ENCODE results near the gene SYNM.
"Not testable (repeated sequence)": the region's sequence is repeated elsewhere in the genome, so short reads cannot be mapped to it uniquely, and the experiment has no call there.

SYNM gene

GRCh38 chr15:99071091-99071680 is 33.7 kb upstream of the SYNM start:
- H3K4me1 Mint-ChIP-seq, result no peaks in the 10 kb centered on the region
- H3K27ac Mint-ChIP-seq, result no peak overlapping the region
- no peak overlapping the region for H3K4me3 Mint-ChIP-seq
- no peaks in the 10 kb centered on the region for H3K9me3 Mint-ChIP-seq
- H3K36me3 Mint-ChIP-seq (ENCODE audit: low read depth), result no peaks in the 10 kb centered on the region
- H3K27me3 Mint-ChIP-seq (ENCODE audit: low read depth), result peaks cover 34% of the 10 kb centered on the region
- no peak for TF ChIP-seq CTCF (IDR thresholded peaks at IDR 0.05; ENCODE audit: unreplicated experiment in 3 of 3)

DNA sequence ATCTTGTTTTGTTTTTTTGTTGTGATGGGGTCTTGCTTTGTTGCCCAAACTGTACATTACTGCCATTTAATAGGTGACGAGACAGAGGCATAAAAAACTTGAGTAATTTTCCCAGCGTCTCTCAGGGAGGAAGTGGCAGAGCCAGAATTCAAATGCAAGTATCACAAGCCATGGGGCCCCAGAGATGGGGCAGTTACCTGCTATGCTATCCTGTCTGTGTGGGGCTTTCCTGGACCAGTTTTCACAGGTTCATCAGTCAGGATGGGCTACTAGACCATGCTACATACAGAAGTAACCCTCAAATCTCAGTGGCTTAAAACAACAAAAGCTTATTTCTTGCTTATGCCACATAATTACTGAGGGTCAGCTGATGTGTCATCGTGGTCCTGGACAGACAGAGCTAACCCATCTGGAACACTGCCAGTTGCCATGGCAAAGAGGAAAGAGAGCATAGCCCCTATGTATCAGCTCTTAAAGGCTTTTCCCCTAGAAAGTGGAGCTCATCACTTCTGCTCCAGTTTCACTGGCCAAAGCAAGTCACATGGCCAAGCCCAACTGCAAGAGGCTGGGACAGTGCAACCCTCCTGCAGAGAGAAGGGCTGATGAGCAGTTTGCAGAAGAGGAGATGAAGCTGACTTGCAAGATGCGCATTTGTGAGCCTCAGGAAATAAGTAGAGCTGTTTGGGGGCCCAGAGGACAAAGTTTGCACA is 31.7 kb upstream of the SYNM start:
- H3K36me3 Mint-ChIP-seq (ENCODE audit: low read depth), result no peaks in the 10 kb centered on the region
- H3K4me3 Mint-ChIP-seq, result no peak overlapping the region
- peaks cover 27% of the 10 kb centered on the region for H3K27me3 Mint-ChIP-seq (ENCODE audit: low read depth)
- peaks cover 5% of the 10 kb centered on the region for H3K4me1 Mint-ChIP-seq
- H3K27ac Mint-ChIP-seq, result no peak overlapping the region
- H3K9me3 Mint-ChIP-seq, result no peaks in the 10 kb centered on the region
- no peak for TF ChIP-seq CTCF (IDR thresholded peaks at IDR 0.05; ENCODE audit: unreplicated experiment in 3 of 3)

DNA sequence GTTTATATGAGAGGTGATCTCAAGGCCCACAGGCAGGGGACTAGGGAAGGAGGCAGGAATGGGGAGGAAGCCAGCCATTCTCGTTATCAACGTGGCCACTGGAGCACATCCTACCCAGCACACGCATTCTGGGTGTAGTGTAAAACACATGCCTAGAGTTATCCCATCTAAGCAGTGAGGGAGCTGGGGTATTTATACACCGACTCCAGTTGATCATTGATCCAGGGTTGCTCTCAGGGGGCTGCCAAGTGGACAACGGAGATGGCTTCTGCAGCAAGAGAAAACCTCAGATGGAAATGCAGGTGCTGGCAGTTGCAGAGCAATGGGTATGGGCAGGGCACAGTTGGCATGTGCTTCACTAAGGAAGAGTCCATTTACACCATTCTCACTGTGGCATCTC is 30.4 kb upstream of the SYNM start:
- Mint-ChIP-seq H3K27me3 (ENCODE audit: low read depth) (peaks cover 27% of the 10 kb centered on the region), H3K27ac (no peak overlapping the region), H3K9me3 (no peaks in the 10 kb centered on the region), H3K36me3 (ENCODE audit: low read depth) (no peaks in the 10 kb centered on the region), H3K4me1 (peaks cover 5% of the 10 kb centered on the region), H3K4me3 (no peak overlapping the region)
- no peak for TF ChIP-seq CTCF (IDR thresholded peaks at IDR 0.05; ENCODE audit: unreplicated experiment in 3 of 3)

DNA sequence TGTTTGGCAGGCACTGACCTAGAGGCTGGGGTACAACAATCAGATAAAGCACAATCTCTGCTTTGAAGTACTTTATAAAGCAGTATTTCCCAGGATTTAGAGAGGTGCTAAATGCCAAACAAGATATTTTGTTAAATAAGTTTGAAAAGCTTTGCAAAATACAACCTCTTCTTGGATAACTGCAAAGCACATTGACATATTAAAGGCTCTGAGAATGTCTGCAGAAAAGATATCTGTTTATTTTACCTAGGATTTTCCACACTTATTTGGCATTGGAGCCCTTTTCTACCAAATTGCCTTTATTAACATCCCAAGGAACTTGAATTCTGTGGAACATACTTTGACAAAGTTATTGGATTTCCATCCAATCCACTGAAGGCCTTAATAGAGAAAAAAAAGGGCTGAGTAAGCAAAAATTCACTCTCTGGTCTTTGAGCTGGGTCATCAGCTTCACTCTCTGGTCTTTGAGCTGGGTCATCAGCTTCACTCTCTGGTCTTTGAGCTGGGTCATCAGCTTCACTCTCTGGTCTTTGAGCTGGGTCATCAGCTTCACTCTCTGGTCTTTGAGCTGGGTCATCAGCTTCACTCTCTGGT is 29.7 kb upstream of the SYNM start:
- H3K9me3 Mint-ChIP-seq; H3K36me3 Mint-ChIP-seq (ENCODE audit: low read depth); H3K27ac Mint-ChIP-seq; H3K4me1 Mint-ChIP-seq; H3K4me3 Mint-ChIP-seq: not testable (repeated sequence)
- peaks cover 27% of the 10 kb centered on the region for H3K27me3 Mint-ChIP-seq (ENCODE audit: low read depth)

GRCh38 chr15:99076109-99076508 is 28.8 kb upstream of the SYNM start:
- H3K27ac Mint-ChIP-seq, result peak overlapping the region in 1 of 3 experiments; percentile 34
- H3K4me3 Mint-ChIP-seq, result peak overlapping the region in 1 of 3 experiments; percentile 59
- H3K4me1 Mint-ChIP-seq, result peaks cover 5% of the 10 kb centered on the region
- H3K9me3 Mint-ChIP-seq, result no peaks in the 10 kb centered on the region
- H3K36me3 Mint-ChIP-seq (ENCODE audit: low read depth), result no peaks in the 10 kb centered on the region
- TF ChIP-seq CTCF (IDR thresholded peaks at IDR 0.05; ENCODE audit: unreplicated experiment in 3 of 3), result no peak
- peaks cover 19% of the 10 kb centered on the region for H3K27me3 Mint-ChIP-seq (ENCODE audit: low read depth)

DNA sequence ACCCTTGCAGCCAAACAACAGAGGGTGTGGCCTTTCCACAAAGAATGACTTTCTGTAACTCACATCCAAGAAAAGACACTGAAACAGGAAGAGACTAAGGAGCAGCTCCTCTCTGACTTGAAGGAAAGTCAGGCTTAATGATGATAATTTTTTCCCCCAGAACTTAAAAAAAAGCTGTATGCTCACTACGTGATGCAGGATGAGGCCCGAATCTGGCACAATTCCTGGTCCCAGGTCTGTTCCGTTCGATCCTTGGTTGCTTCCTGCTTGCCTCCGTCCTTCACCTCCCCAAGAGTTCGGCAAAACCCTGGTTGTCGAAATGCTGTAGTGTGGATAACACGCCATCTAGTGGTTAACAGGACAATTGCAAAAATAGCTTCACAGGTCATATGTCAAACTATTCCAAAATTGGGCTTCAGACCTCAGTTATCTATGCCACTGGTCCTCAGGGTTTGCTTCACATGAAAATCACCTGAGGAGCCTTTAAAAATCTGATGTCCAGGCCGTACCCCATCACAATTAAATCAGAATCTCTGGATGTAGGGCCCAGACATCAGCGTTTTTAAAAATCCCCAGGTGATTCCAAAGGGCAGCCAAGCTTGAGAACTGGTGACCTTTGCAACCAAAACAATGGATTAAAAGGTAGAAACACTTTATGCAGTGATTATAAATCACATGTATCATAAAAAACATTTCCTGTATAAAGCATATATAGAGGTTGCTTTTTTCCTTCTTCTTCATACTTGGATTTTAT is 28.1 kb upstream of the SYNM start:
- peak overlapping the region in 2 of 3 experiments; percentile 34 to 40 for H3K27ac Mint-ChIP-seq
- peak overlapping the region; percentile 59 to 73 (median 72) for H3K4me3 Mint-ChIP-seq
- peaks cover 19% of the 10 kb centered on the region for H3K27me3 Mint-ChIP-seq (ENCODE audit: low read depth)

More for the DNA sequence above, 28.1 kb upstream of the SYNM start:
- Mint-ChIP-seq H3K36me3 (ENCODE audit: low read depth) (no peaks in the 10 kb centered on the region), H3K9me3 (no peaks in the 10 kb centered on the region), H3K4me1 (peaks cover 5% of the 10 kb centered on the region)
- TF ChIP-seq CTCF (IDR thresholded peaks at IDR 0.05; ENCODE audit: unreplicated experiment in 3 of 3), result peak; percentile 84 to 90 (median 88)
